ENCODE measurements around the gene ANKRD22.

DNA sequence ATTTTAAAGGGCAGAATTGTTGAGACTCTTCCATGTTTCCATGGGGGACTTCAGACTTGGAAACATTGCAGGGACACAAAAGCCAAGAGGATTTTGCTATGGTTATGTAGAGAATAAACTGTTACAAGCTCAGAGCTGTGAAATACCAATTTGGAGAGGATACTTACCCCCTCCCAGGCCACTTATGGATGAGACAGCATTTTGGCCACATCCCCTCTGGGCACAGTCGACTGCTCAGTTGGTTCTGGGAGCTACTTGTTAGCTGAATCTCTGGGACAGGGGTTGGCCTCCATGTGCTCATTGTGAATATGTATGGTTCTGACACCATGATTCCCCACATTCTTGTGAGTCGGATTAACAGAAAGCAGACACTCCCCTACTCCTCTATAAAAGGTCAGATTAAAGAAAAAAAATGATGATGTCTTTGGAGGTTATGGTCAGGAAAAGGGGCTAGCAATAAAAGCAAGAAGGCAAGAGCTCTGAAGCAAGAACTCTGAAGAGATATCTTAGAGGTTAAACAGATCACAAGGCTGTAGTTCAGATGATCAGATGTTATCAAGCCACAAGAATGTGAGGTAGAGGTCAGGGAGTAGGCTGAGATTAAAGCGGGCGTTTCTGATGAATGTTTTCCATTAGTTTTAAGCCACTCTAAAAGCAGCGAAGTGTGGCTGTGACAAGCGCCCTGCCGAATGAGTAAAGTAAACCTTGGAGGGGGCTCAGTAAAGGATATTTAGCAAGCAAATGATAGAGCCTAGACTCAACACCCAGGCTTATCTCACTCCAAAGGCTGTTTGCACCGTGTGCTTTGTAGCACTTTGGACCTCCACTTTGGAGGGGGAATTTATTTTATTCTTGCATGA, 45.6 kb upstream of the ANKRD22 start:
- TF ChIP-seq, protein P1, sequence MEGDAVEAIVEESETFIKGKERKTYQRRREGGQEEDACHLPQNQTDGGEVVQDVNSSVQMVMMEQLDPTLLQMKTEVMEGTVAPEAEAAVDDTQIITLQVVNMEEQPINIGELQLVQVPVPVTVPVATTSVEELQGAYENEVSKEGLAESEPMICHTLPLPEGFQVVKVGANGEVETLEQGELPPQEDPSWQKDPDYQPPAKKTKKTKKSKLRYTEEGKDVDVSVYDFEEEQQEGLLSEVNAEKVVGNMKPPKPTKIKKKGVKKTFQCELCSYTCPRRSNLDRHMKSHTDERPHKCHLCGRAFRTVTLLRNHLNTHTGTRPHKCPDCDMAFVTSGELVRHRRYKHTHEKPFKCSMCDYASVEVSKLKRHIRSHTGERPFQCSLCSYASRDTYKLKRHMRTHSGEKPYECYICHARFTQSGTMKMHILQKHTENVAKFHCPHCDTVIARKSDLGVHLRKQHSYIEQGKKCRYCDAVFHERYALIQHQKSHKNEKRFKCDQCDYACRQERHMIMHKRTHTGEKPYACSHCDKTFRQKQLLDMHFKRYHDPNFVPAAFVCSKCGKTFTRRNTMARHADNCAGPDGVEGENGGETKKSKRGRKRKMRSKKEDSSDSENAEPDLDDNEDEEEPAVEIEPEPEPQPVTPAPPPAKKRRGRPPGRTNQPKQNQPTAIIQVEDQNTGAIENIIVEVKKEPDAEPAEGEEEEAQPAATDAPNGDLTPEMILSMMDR (IDR thresholded peaks at IDR 0.05; ENCODE audit: low read length), result no peak
- no peak for TF ChIP-seq EZH2 (IDR thresholded peaks at IDR 0.05; ENCODE audit: borderline replicate concordance, low read length)

Measured in OCI-LY1 (cell line).